Left renal pelvis (tissue), 4 donors: ENCODE results near the gene APC2. TPM values are rescaled to one million over a fixed set of nuclear protein-coding genes. Genes with fewer than 3 reads are reported as not detected.
"Not testable (repeated sequence)": the region's sequence is repeated elsewhere in the genome, so short reads cannot be mapped to it uniquely, and the experiment has no call there.

Experiments
- DNase-seq, 4 donors: peaks; one replicate each; pipeline ENCODE4 v3.0.0-alpha.2; 2013; ENCODE audit warnings: low read depth in 4 of 4, low spot score in 3 of 4
- polyA plus RNA-seq, 4 donors: library from polyadenylated mRNA; unstranded; fragments of 120-200 nt; gene quantifications; one replicate each; pipeline ENCODE4 v1.2.1, GENCODE V29; 2013; ENCODE audit not compliant: insufficient read length in 4 of 4

Gene APC2
- polyA plus RNA-seq, 4 donors = 1.0 to 1.5 (median 1.2) TPM

DNA sequence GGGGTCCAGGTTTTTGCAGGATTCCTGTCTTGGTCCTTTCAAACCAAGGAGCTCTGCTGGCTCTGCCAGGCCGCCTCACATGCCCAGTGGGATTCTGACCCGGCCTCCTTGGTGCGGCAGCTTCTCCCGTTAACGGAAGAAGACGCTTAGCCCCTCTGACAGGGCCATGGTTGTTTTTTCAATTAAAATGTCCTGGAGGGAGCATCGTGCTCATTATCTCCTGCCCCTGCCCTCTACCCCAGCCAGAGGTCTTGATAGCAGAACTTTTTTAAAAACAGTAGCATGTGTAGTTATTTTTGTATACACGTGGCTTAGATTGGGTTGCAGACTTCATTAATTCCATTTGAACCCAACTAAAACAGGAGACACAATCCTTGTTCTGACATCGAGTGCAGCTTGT, 23.2 kb upstream of the APC2 start:
- no peak for DNase-seq

GRCh38 chr19:1427221-1427920, 22.6 kb upstream of the APC2 start:
- no peak for DNase-seq

- DNase-seq = no peak
Observed at GRCh38 chr19:1428738-1429391, 21.1 kb upstream of the APC2 start.

DNA sequence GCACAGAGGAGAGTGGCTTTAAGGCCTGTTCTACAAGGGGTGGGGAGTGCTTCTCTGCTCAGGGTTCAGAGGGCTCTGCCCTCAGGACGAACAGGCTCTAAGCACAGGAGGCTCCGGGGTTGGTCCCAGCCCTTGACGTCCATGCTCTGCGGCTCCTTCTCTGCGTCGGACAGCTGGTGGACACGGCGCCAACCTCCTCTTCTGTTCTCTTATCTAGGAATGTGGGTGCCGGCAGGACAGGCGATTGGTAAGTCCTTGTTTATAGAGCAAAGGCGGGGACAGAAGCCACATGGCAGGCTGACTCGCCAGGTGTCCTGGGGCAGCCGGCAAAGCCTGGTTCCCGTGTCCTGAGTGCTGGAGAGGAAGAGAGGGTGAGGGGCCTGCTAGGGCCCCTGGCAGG, 20.2 kb upstream of the APC2 start:
- DNase-seq = no peak

DNA sequence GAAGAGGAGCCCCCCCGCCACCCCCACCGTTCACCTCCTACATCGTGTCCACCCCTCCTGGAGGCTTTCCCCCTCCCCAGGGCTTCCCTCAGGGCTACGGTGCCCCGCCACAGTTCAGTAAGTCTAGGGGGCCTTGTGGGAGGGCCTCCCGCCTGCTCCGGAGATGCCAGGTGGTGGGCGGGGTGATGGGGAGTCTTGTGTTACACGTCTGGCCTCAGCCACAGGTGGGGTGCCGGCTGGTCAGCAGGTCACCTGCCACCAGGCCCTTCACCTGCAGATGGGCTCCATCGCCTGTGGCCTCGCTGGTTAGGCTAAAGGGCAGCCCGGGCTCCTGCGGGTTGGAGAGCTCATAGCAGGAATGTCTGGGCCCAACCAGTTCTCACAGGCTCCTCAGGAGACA, 19.7 kb upstream of the APC2 start:
- no peak for DNase-seq

GRCh38 chr19:1431759-1432506, 18.0 kb upstream of the APC2 start:
- DNase-seq = no peak

- no peak for DNase-seq
Observed at GRCh38 chr19:1432507-1432887, 17.4 kb upstream of the APC2 start.

GRCh38 chr19:1433119-1434039, 16.5 kb upstream of the APC2 start:
- no peak for DNase-seq

- DNase-seq = no peak
Observed at GRCh38 chr19:1434040-1434366, 15.9 kb upstream of the APC2 start.

GRCh38 chr19:1434577-1435060, 15.3 kb upstream of the APC2 start:
- DNase-seq = no peak

DNA sequence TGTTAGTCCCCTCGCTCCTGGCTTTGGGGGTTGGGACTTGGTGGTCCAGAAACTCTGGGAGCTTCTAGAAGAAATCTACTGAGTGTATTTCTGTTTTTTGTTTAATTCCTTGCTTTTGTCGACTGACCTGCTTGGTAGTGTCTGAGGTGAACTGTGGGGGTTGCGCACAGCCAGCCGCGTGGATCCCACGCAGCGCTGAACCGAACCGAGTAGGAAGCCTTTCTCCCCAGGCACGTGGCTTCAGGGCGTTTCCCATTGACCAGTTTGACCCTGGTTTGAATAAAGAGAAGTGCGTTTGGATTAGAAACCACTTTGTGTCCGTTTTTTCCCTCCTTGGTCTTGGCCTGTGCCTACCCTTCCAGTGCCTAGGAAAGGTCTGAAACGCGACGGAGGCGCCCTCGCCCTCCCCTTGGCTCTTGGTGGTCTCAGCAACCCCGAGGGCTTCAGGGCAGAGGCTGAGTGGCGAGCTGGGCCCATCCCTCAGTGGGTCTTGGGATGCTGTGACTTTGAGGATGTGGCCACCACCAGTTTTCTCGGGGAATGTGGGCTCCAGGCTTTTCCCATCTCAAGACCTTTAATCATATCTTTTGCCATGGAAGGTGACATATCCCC, 14.4 kb upstream of the APC2 start:
- no peak for DNase-seq

DNA sequence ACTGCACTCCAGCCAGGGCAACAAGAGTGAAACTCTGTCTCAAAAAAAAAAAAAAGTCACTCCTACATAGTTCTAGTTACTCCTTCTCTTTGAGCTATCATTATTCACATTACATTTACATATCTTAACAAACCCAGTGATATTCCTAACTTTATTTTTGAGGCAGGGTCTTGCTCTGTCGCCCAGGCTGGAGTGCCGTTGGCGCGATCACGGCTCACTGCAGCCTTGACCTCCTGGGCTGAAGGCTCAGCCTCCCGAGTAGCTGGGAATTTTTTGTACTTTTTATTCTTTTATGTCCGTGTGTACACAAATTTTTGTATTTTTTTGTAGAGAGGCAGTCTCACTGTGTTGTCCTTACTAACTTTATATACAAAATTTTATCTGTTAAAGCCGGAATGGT, 12.3 kb upstream of the APC2 start:
- DNase-seq = no peak

DNA sequence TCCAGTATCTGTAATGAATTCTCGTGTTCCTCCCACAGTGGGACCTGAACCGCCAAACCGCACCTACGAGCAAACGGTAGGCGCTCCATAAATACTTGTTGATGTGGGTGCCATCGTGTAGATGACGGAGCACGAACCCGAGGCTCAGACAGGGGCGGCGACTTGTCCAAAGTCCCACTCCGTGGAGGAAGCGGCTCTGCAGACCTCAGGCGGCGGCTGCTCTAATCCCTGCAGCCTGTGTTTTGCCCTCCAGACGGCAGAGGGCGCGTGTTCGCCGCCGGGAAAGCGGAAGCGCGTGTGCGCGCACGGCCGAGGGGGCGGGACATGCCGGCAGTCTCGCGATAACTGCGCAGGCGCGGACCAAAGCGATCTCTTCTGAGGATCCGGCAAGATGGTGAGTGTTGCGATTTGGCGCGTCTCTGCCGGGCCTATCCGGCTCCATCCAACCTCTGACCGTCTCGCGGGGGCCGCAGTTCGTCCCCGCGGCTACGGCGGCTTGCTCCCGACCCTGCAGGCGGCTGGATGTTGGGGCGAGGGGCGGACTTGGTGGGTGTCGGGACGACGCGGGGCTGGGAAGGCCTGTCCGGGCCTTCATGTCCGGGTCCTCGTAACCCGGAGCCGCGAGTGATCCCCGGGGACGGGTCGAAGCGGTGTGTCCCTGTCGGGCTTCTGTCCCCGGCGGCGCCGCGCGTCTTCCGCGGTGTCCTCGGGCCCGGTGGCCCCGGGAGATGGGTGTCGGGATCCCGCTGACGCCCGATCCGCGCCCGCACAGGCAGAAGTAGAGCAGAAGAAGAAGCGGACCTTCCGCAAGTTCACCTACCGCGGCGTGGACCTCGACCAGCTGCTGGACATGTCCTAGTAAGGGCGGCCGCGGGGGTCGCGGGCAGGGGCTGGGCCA, 11.6 kb upstream of the APC2 start, which contains the start of gene RPS15:
TSS of gene RPS15 (plus strand) at position 362 of the 898 bp plus-strand sequence. CDS start at position 392, 30 bp downstream.
- DNase-seq = peak; percentile 88 to 92 (median 90)

DNA sequence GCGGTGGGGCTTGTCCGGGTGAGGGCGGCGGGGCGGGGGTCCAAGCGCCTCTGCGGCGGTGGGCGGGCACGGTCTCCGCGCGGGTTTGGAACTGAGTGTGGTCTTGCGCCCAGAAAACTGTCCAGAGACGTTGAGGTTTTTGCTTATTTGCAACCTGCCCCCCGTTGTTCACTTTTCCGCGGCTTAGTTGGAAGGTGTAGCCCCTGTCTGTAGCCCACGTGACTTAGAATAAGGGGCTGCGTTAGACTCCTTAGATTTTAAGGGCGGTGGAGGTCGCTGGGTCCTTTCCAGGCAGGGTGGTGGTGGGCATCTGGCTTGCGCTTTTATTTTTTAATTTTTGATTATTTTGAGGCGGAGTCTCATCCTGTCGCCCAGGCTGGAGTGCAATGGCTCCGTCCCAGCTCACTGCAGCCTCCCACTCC, 11.0 kb upstream of the APC2 start:
- no peak for DNase-seq

GRCh38 chr19:1439525-1440417, 10.2 kb upstream of the APC2 start:
- not testable (repeated sequence) for DNase-seq

- DNase-seq = no peak
Observed at GRCh38 chr19:1440418-1440801, 9.5 kb upstream of the APC2 start.

- DNase-seq = no peak
Observed at GRCh38 chr19:1441022-1441426, 8.9 kb upstream of the APC2 start.
